Calu3 (cell line): ENCODE results near the gene SLC16A1. TPM values are rescaled to one million over a fixed set of nuclear protein-coding genes. Genes with fewer than 3 reads are reported as not detected.
A peak's percentile ranks its signal among the peaks of the same experiment; 100 is the strongest.

Experiments used
- BruUV-seq: library from RNA; stranded (reverse); fragments of 400-500 nt; replicated peaks from 2 replicates; lab custom pipeline; 2021; lab: Mats Ljungman, UMichigan
- CTCF ChIA-PET: fragments of 300-600 bp; sonication (Branson Sonifier 250); formaldehyde crosslinking; loops from one replicate; lab custom pipeline; 2022; ENCODE audit warnings: antibody characterized with exemption; lab: Charles Lee
- DNase-seq: peaks from one replicate; pipeline ENCODE4 v3.0.0; 2022
- H3K27ac Mint-ChIP-seq: one replicate; pipeline ENCODE4 v1.8.0; 2022; ENCODE audit warnings: mixed read lengths; ENCODE audit not compliant: unreplicated experiment
- H3K27me3 Mint-ChIP-seq: one replicate; pipeline ENCODE4 v1.8.0; 2022; ENCODE audit warnings: mixed read lengths; ENCODE audit not compliant: unreplicated experiment
- H3K36me3 Mint-ChIP-seq: one replicate; pipeline ENCODE4 v1.8.0; 2022; ENCODE audit warnings: mild to moderate bottlenecking, moderate library complexity, mixed read lengths; ENCODE audit not compliant: insufficient read depth, unreplicated experiment
- H3K4me1 Mint-ChIP-seq: one replicate; pipeline ENCODE4 v1.8.0; 2022; ENCODE audit warnings: mild to moderate bottlenecking, low read depth, mixed read lengths; ENCODE audit not compliant: unreplicated experiment
- H3K4me3 Mint-ChIP-seq: one replicate; pipeline ENCODE4 v1.8.0; 2022; ENCODE audit warnings: mild to moderate bottlenecking, low read depth, moderate library complexity, mixed read lengths; ENCODE audit not compliant: unreplicated experiment
- H3K9me3 Mint-ChIP-seq: one replicate; pipeline ENCODE4 v1.8.0; 2022; ENCODE audit warnings: low read depth, mixed read lengths; ENCODE audit not compliant: unreplicated experiment
- CTCF ChIP-seq: fragments of 200-600 bp; IDR thresholded peaks from one replicate; pipeline ENCODE4 v1.8.0; 2022; ENCODE audit warnings: antibody characterized with exemption; ENCODE audit not compliant: unreplicated experiment
- intact Hi-C: fragments of 100-400 bp; cut with micrococcal nuclease; formaldehyde crosslinking; loops from one replicate; pipeline ENCODE4 v1.10.0; 2022; ENCODE audit not compliant: unreplicated experiment
- total RNA-seq: library from RNA; stranded (reverse); gene quantifications from 2 replicates; pipeline ENCODE4 v1.2.3, GENCODE V29; 2022

SLC16A1 gene
- total RNA-seq, 1 experiment from 2014 or later: 59.2 TPM

GRCh38 chr1:112870887-112871646 is 84.9 kb downstream of the SLC16A1 start:
- CTCF ChIA-PET: interaction anchor here (0.6 kb wide), 1 partner anchor 331 kb away, joined by 5 read pairs; no protein-coding TSS in a partner anchor
- Mint-ChIP-seq H3K27ac (no peak overlapping the region), H3K27me3 (no peaks in the 10 kb centered on the region), H3K4me1 (peaks cover 38% of the 10 kb centered on the region), H3K4me3 (no peak overlapping the region), H3K9me3 (no peaks in the 10 kb centered on the region), H3K36me3 (no peaks in the 10 kb centered on the region)
- intact Hi-C loops: no loop called here
- no peak for TF ChIP-seq CTCF
- BruUV-seq: no TSS peak
- no peak for DNase-seq

GRCh38 chr1:112869895-112870294 is 86.1 kb downstream of the SLC16A1 start:
- Mint-ChIP-seq H3K4me3 (no peak overlapping the region), H3K9me3 (no peaks in the 10 kb centered on the region), H3K4me1 (peaks cover 41% of the 10 kb centered on the region), H3K27me3 (no peaks in the 10 kb centered on the region), H3K27ac (no peak overlapping the region), H3K36me3 (no peaks in the 10 kb centered on the region)
- intact Hi-C loops: loop anchor here (5.0 kb wide), 1 partner anchor 63 kb away; no protein-coding TSS in a partner anchor
- no peak for DNase-seq
- BruUV-seq: TSS peak; percentile 79
- CTCF ChIA-PET: interaction anchor here (0.7 kb wide), 1 partner anchor 877 kb away, joined by 4 read pairs; no protein-coding TSS in a partner anchor
- TF ChIP-seq CTCF: no peak

- DNase-seq: no peak
- H3K4me1 Mint-ChIP-seq: peaks cover 40% of the 10 kb centered on the region
- no peak for TF ChIP-seq CTCF
- no peaks in the 10 kb centered on the region for H3K9me3 Mint-ChIP-seq
- no peaks in the 10 kb centered on the region for H3K36me3 Mint-ChIP-seq
- no peak overlapping the region for H3K4me3 Mint-ChIP-seq
- no peak overlapping the region for H3K27ac Mint-ChIP-seq
- no TSS peak for BruUV-seq
- no peaks in the 10 kb centered on the region for H3K27me3 Mint-ChIP-seq
- intact Hi-C loops: loop anchor here (5.0 kb wide), 1 partner anchor 61 kb away; no protein-coding TSS in a partner anchor
- CTCF ChIA-PET: no interaction called here
Measured at GRCh38 chr1:112868191-112868590, 87.8 kb downstream of the SLC16A1 start.

GRCh38 chr1:112866981-112867380 is 89.0 kb downstream of the SLC16A1 start:
- intact Hi-C loops: loop anchor here (5.0 kb wide), 1 partner anchor 60 kb away; no protein-coding TSS in a partner anchor
- CTCF ChIA-PET: interaction anchor here (1.0 kb wide), 1 partner anchor 62 kb away, joined by 3 read pairs; no protein-coding TSS in a partner anchor
- no peaks in the 10 kb centered on the region for H3K36me3 Mint-ChIP-seq
- H3K9me3 Mint-ChIP-seq: no peaks in the 10 kb centered on the region
- BruUV-seq: no TSS peak
- H3K4me3 Mint-ChIP-seq: no peak overlapping the region
- DNase-seq: no peak
- H3K27me3 Mint-ChIP-seq: no peaks in the 10 kb centered on the region
- H3K4me1 Mint-ChIP-seq: peaks cover 33% of the 10 kb centered on the region
- H3K27ac Mint-ChIP-seq: no peak overlapping the region
- no peak for TF ChIP-seq CTCF
